Left ventricle myocardium inferior (tissue), 1 donor: Measurements from ENCODE around the gene DCN. TPM values are rescaled to one million over a fixed set of nuclear protein-coding genes. Genes with fewer than 3 reads are reported as not detected.
A peak's percentile ranks its signal among the peaks of the same experiment; 100 is the strongest.

Source experiments
- DNase-seq: peaks from one replicate; pipeline ENCODE4 v3.0.0-alpha.2; 2020
- H3K27ac ChIP-seq: fragments of 200-600 bp; replicated peaks from 2 replicates; pipeline ENCODE4 v1.8.0; 2021
- H3K27me3 ChIP-seq: fragments of 200-600 bp; 2 replicates; pipeline ENCODE4 v1.8.0; 2021; ENCODE audit warnings: low read depth
- H3K36me3 ChIP-seq: fragments of 200-600 bp; 2 replicates; pipeline ENCODE4 v1.8.0; 2021
- H3K4me1 ChIP-seq: fragments of 200-600 bp; 2 replicates; pipeline ENCODE4 v1.8.0; 2021
- H3K4me3 ChIP-seq: fragments of 200-600 bp; 2 replicates; pipeline ENCODE4 v1.8.0; 2021; ENCODE audit warnings: mild to moderate bottlenecking, moderate library complexity
- H3K9me3 ChIP-seq: fragments of 200-600 bp; replicated peaks from 2 replicates; pipeline ENCODE4 v1.8.0; 2021
- CTCF ChIP-seq: fragments of 200-600 bp; IDR thresholded peaks from 2 replicates; pipeline ENCODE4 v1.8.0; 2021; ENCODE audit warnings: antibody characterized with exemption, mild to moderate bottlenecking, borderline replicate concordance
- intact Hi-C: fragments of 100-400 bp; cut with micrococcal nuclease; formaldehyde crosslinking; loops from one replicate; pipeline ENCODE4 v1.11.0; 2022
- total RNA-seq: library from RNA; stranded (reverse); fragmentation: NEBNext Ultra II Directional; extraction: Animal tissue kit (Norgen Biotek cat#: 25700); gene quantifications from one replicate; pipeline ENCODE4 v1.2.1, GENCODE V29; 2021
- donor health status: DM: no; HTN: yes; CAD: no; lungs with severe emphysema.

Gene DCN
- total RNA-seq, 1 donor from 2014 or later, result 716 TPM

- H3K27ac ChIP-seq, result peak overlapping the region; percentile 30
- intact Hi-C loops, result no loop called here
- H3K36me3 ChIP-seq, result no peaks in the 10 kb centered on the region
Measured at GRCh38 chr12:91099341-91099740, 83.3 kb downstream of the DCN start.

GRCh38 chr12:91098941-91099340 lies 83.7 kb downstream of the DCN start:
- peaks cover 11% of the 10 kb centered on the region for H3K9me3 ChIP-seq
- no peak for DNase-seq
- H3K27ac ChIP-seq, result peak overlapping the region; percentile 30
- no peaks in the 10 kb centered on the region for H3K36me3 ChIP-seq
- intact Hi-C loops, result no loop called here
- H3K4me1 ChIP-seq, result no peaks in the 10 kb centered on the region
- H3K27me3 ChIP-seq, result no peaks in the 10 kb centered on the region
- no peak for TF ChIP-seq CTCF
- H3K4me3 ChIP-seq, result no peak overlapping the region

More at GRCh38 chr12:91099341-91099740, 83.3 kb downstream of the DCN start:
- no peaks in the 10 kb centered on the region for H3K4me1 ChIP-seq
- no peak for TF ChIP-seq CTCF
- no peak for DNase-seq
- peaks cover 11% of the 10 kb centered on the region for H3K9me3 ChIP-seq
- H3K4me3 ChIP-seq, result no peak overlapping the region
- no peaks in the 10 kb centered on the region for H3K27me3 ChIP-seq

GRCh38 chr12:91098461-91098860 lies 84.2 kb downstream of the DCN start:
- no peak for DNase-seq
- no peak for TF ChIP-seq CTCF
- intact Hi-C loops, result no loop called here
- Histone ChIP-seq H3K9me3 (peaks cover 11% of the 10 kb centered on the region), H3K4me1 (no peaks in the 10 kb centered on the region), H3K27ac (no peak overlapping the region), H3K27me3 (no peaks in the 10 kb centered on the region), H3K4me3 (no peak overlapping the region), H3K36me3 (no peaks in the 10 kb centered on the region)

- Histone ChIP-seq H3K27ac (no peak overlapping the region), H3K27me3 (no peaks in the 10 kb centered on the region), H3K9me3 (peaks cover 28% of the 10 kb centered on the region), H3K36me3 (no peaks in the 10 kb centered on the region), H3K4me1 (no peaks in the 10 kb centered on the region), H3K4me3 (no peak overlapping the region)
- DNase-seq, result no peak
- intact Hi-C loops, result no loop called here
- no peak for TF ChIP-seq CTCF
Measured at GRCh38 chr12:91094957-91095356, 87.7 kb downstream of the DCN start.

- Histone ChIP-seq H3K9me3 (peaks cover 36% of the 10 kb centered on the region), H3K4me1 (no peaks in the 10 kb centered on the region), H3K36me3 (no peaks in the 10 kb centered on the region), H3K4me3 (no peak overlapping the region), H3K27ac (no peak overlapping the region), H3K27me3 (no peaks in the 10 kb centered on the region)
- DNase-seq, result no peak
- intact Hi-C loops, result no loop called here
- TF ChIP-seq CTCF, result no peak
Measured at GRCh38 chr12:91094032-91094662, 88.5 kb downstream of the DCN start.
